ENCODE data around the gene RFESD. TPM values are rescaled to one million over a fixed set of nuclear protein-coding genes. Genes with fewer than 3 reads are reported as not detected.
"Not testable (repeated sequence)": the region's sequence is repeated elsewhere in the genome, so short reads cannot be mapped to it uniquely, and the experiment has no call there.

Gene RFESD
- total RNA-seq, 1 donor from 2014 or later: 1.5 TPM

GRCh38 chr5:95667061-95667618 is 20.6 kb downstream of the RFESD start:
- ATAC-seq: no peak

- no peak for ATAC-seq
These were observed 21.1 kb downstream of the RFESD start for GRCh38 chr5:95667678-95668077.

- no peak for ATAC-seq
These were observed 21.6 kb downstream of the RFESD start for GRCh38 chr5:95668216-95668615.

- ATAC-seq: no peak
These were observed 22.2 kb downstream of the RFESD start for GRCh38 chr5:95668728-95669127.

- ATAC-seq: no peak
These were observed 23.0 kb downstream of the RFESD start for GRCh38 chr5:95669540-95669939.

- ATAC-seq: no peak
These were observed 23.4 kb downstream of the RFESD start for GRCh38 chr5:95669985-95670384.

GRCh38 chr5:95670568-95670967 is 24.0 kb downstream of the RFESD start:
- no peak for ATAC-seq

- no peak for ATAC-seq
These were observed 25.2 kb downstream of the RFESD start for GRCh38 chr5:95671826-95672225.

GRCh38 chr5:95672641-95673040 is 26.1 kb downstream of the RFESD start:
- no peak for ATAC-seq

- no peak for ATAC-seq
These were observed 26.5 kb downstream of the RFESD start for GRCh38 chr5:95673081-95673480.

- ATAC-seq: no peak
These were observed 36.3 kb downstream of the RFESD start, which contains the start of gene SPATA9 for GRCh38 chr5:95682891-95683290. SPATA9 (minus strand) TSS chr5:95682991; CDS start chr5:95682854, 137 bp downstream.

GRCh38 chr5:95684361-95684760 is 37.8 kb downstream of the RFESD start:
- no peak for ATAC-seq

GRCh38 chr5:95686651-95687050 is 40.1 kb downstream of the RFESD start:
- no peak for ATAC-seq

GRCh38 chr5:95689680-95690079 is 43.1 kb downstream of the RFESD start:
- ATAC-seq: no peak

- no peak for ATAC-seq
These were observed 43.8 kb downstream of the RFESD start for GRCh38 chr5:95690333-95690732.

- ATAC-seq: no peak
These were observed 51.5 kb downstream of the RFESD start for GRCh38 chr5:95697781-95698681.

- no peak for ATAC-seq
These were observed 52.8 kb downstream of the RFESD start for GRCh38 chr5:95699337-95699736.

GRCh38 chr5:95701074-95701473 is 54.5 kb downstream of the RFESD start:
- ATAC-seq: no peak

GRCh38 chr5:95704150-95704549 is 57.6 kb downstream of the RFESD start:
- ATAC-seq: no peak

- not testable (repeated sequence) for ATAC-seq
These were observed 59.6 kb downstream of the RFESD start for GRCh38 chr5:95706196-95706595.

GRCh38 chr5:95707055-95707454 is 60.5 kb downstream of the RFESD start:
- no peak for ATAC-seq

All from esophagus mucosa (tissue), 1 donor.